ENCODE data around the gene HNRNPUL2. TPM values are rescaled to one million over a fixed set of nuclear protein-coding genes. Genes with fewer than 3 reads are reported as not detected.
"Not testable (repeated sequence)": the region's sequence is repeated elsewhere in the genome, so short reads cannot be mapped to it uniquely, and the experiment has no call there.

The HNRNPUL2 gene
- total RNA-seq, 2 experiments from 2014 or later, result 54.9 to 58.6 TPM

- ChIA-PET POLR2A (interaction anchor here (0.6 to 21.7 kb wide), 7 partner anchors 7 to 87 kb away, joined by 3 to 263 read pairs (median 15); partner anchors contain the start of genes C11orf98, CSKMT, GANAB and LBHD1), CTCF (interaction anchor here (1.2 to 6.5 kb wide), 3 partner anchors 13 to 87 kb away, joined by 4 to 79 read pairs (median 6); partner anchors contain the start of genes C11orf98, CSKMT, LRRN4CL and TUT1)
- intact Hi-C loops (cut with micrococcal nuclease), result no loop called here
- Mint-ChIP-seq H3K9me3 (no peaks in the 10 kb centered on the region), H3K27me3 (no peaks in the 10 kb centered on the region), H3K4me3 (peak overlapping the region; percentile 86), H3K4me1 (ENCODE audit: low read depth) (peaks cover 29% of the 10 kb centered on the region), H3K27ac (peak overlapping the region; percentile 93), H3K36me3 (ENCODE audit: low read depth) (peaks cover 30% of the 10 kb centered on the region)
- ATAC-seq (no peak), DNase-seq (no peak)
- no peak for TF ChIP-seq CTCF (IDR thresholded peaks at IDR 0.05)
Measured at GRCh38 chr11:62678433-62678769, 48.9 kb downstream of the HNRNPUL2 start.

GRCh38 chr11:62677714-62678113 lies 49.5 kb downstream of the HNRNPUL2 start:
- Mint-ChIP-seq H3K4me1 (ENCODE audit: low read depth) (peaks cover 36% of the 10 kb centered on the region), H3K36me3 (ENCODE audit: low read depth) (peaks cover 37% of the 10 kb centered on the region), H3K4me3 (peak overlapping the region; percentile 86), H3K27me3 (no peaks in the 10 kb centered on the region), H3K9me3 (no peaks in the 10 kb centered on the region), H3K27ac (peak overlapping the region; percentile 93)
- CTCF ChIA-PET, result interaction anchor here (1.0 to 1.6 kb wide), 3 partner anchors 10 to 86 kb away, joined by 4 to 6 read pairs (median 6); partner anchors contain the start of genes C11orf98, CSKMT and TUT1
- no peak for DNase-seq
- POLR2A ChIA-PET, result interaction anchor here (0.9 to 21.7 kb wide), 4 partner anchors 12 to 86 kb away, joined by 3 to 263 read pairs (median 40); partner anchors contain the start of genes C11orf98, CSKMT, GANAB and TUT1
- no peak for ATAC-seq
- intact Hi-C loops (cut with micrococcal nuclease), result no loop called here
- no peak for TF ChIP-seq CTCF (IDR thresholded peaks at IDR 0.05)

GRCh38 chr11:62677156-62677555 lies 50.1 kb downstream of the HNRNPUL2 start:
- peak overlapping the region; percentile 51 for H3K27ac Mint-ChIP-seq
- no peak for ATAC-seq
- H3K27me3 Mint-ChIP-seq, result no peaks in the 10 kb centered on the region
- H3K4me1 Mint-ChIP-seq (ENCODE audit: low read depth), result peaks cover 38% of the 10 kb centered on the region
- DNase-seq, result no peak
- H3K4me3 Mint-ChIP-seq, result peak overlapping the region; percentile 39
- no peaks in the 10 kb centered on the region for H3K9me3 Mint-ChIP-seq
- CTCF ChIA-PET, result interaction anchor here (1.0 to 1.6 kb wide), 3 partner anchors 11 to 86 kb away, joined by 4 to 6 read pairs (median 6); partner anchors contain the start of genes C11orf98, CSKMT and TUT1
- peaks cover 39% of the 10 kb centered on the region for H3K36me3 Mint-ChIP-seq (ENCODE audit: low read depth)
- POLR2A ChIA-PET, result interaction anchor here (0.9 to 21.7 kb wide), 5 partner anchors 11 to 86 kb away, joined by 3 to 263 read pairs (median 14); partner anchors contain the start of genes C11orf98, CSKMT, GANAB and TUT1
- intact Hi-C loops (cut with micrococcal nuclease), result no loop called here
- no peak for TF ChIP-seq CTCF (IDR thresholded peaks at IDR 0.05)

GRCh38 chr11:62676698-62677097 lies 50.6 kb downstream of the HNRNPUL2 start:
- H3K36me3 Mint-ChIP-seq (ENCODE audit: low read depth), result peaks cover 41% of the 10 kb centered on the region
- no peak overlapping the region for H3K27ac Mint-ChIP-seq
- peaks cover 38% of the 10 kb centered on the region for H3K4me1 Mint-ChIP-seq (ENCODE audit: low read depth)

GRCh38 chr11:62675415-62675814 lies 51.8 kb downstream of the HNRNPUL2 start:
- CTCF ChIA-PET, result interaction anchor here (1.2 to 1.6 kb wide), 2 partner anchors 19 to 30 kb away, joined by 3 to 4 read pairs; no protein-coding TSS in a partner anchor
- H3K27me3 Mint-ChIP-seq; H3K4me3 Mint-ChIP-seq; H3K9me3 Mint-ChIP-seq; DNase-seq; ATAC-seq; intact Hi-C loops (cut with micrococcal nuclease): not testable (repeated sequence)
- peak overlapping the region; percentile 38 for H3K27ac Mint-ChIP-seq
- POLR2A ChIA-PET, result interaction anchor here (1.0 to 21.7 kb wide), 5 partner anchors 9 to 181 kb away, joined by 3 to 263 read pairs (median 48); partner anchors contain the start of genes C11orf98, CSKMT, GANAB and TUT1
- H3K4me1 Mint-ChIP-seq (ENCODE audit: low read depth), result peaks cover 35% of the 10 kb centered on the region
- H3K36me3 Mint-ChIP-seq (ENCODE audit: low read depth), result peaks cover 52% of the 10 kb centered on the region

More at GRCh38 chr11:62676698-62677097, 50.6 kb downstream of the HNRNPUL2 start:
- TF ChIP-seq CTCF (IDR thresholded peaks at IDR 0.05), result no peak
- no peak for DNase-seq
- ChIA-PET POLR2A (interaction anchor here (0.9 to 21.7 kb wide), 6 partner anchors 11 to 180 kb away, joined by 3 to 263 read pairs (median 9); partner anchors contain the start of genes C11orf98, CSKMT, GANAB and TUT1), CTCF (interaction anchor here (0.7 to 1.6 kb wide), 5 partner anchors 11 to 85 kb away, joined by 3 to 6 read pairs (median 4); partner anchors contain the start of genes C11orf98, CSKMT and TUT1)
- H3K9me3 Mint-ChIP-seq, result no peaks in the 10 kb centered on the region
- H3K27me3 Mint-ChIP-seq, result no peaks in the 10 kb centered on the region
- ATAC-seq, result no peak
- intact Hi-C loops (cut with micrococcal nuclease), result no loop called here
- peak overlapping the region; percentile 39 for H3K4me3 Mint-ChIP-seq
